Measurements from ENCODE around the gene WDR47.

DNA sequence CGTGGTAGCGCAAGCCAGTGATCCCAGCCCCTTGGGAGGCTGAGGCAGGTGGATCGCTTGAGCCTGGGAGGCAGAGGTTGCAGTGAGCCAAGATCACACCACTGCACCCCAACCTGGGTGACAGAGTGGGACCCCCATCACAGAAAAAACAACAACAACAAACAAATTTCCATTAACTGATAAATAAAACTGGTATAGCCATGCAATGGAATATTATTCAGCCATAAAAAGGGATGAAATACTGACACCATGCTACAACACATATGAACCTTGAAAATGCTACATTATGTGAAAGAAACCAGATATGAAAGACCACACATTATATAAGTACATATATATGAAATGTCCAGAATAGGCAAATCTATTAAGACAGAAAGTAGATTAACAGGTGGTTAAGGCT lies 90.7 kb downstream of the WDR47 start:
- no peak for TF ChIP-seq ZFX (IDR thresholded peaks at IDR 0.05; ENCODE audit: borderline replicate concordance)
- TF ChIP-seq, protein P1, sequence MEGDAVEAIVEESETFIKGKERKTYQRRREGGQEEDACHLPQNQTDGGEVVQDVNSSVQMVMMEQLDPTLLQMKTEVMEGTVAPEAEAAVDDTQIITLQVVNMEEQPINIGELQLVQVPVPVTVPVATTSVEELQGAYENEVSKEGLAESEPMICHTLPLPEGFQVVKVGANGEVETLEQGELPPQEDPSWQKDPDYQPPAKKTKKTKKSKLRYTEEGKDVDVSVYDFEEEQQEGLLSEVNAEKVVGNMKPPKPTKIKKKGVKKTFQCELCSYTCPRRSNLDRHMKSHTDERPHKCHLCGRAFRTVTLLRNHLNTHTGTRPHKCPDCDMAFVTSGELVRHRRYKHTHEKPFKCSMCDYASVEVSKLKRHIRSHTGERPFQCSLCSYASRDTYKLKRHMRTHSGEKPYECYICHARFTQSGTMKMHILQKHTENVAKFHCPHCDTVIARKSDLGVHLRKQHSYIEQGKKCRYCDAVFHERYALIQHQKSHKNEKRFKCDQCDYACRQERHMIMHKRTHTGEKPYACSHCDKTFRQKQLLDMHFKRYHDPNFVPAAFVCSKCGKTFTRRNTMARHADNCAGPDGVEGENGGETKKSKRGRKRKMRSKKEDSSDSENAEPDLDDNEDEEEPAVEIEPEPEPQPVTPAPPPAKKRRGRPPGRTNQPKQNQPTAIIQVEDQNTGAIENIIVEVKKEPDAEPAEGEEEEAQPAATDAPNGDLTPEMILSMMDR (IDR thresholded peaks at IDR 0.05): no peak

Data from 22Rv1 (cell line).